IPS-NIHi11 (cell line): ENCODE data around the gene KCNH1.

Experiments
- DNase-seq: peaks from one replicate; pipeline ENCODE4 v3.0.0; 2012; ENCODE audit warnings: mixed read lengths, low spot score

The KCNH1 gene

DNA sequence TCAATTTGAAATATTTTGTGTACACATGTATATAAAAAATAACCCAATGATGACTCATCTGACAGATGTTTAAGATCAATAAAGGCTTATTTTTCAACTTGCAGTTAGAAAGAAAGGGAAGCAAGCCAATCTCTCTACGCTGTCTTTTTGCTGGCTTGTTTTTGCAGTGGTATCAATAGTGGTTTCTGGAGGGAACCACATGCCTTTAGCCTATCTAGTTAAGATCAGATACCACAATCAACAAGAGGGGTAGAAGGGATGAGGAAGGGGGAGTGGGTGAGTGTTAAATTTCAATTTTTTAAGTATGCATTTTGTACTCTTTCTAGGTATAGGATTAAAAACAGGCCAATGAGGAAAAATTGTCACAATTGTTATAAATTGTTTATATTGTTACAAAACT lies 276.2 kb downstream of the KCNH1 start:
- no peak for DNase-seq

DNA sequence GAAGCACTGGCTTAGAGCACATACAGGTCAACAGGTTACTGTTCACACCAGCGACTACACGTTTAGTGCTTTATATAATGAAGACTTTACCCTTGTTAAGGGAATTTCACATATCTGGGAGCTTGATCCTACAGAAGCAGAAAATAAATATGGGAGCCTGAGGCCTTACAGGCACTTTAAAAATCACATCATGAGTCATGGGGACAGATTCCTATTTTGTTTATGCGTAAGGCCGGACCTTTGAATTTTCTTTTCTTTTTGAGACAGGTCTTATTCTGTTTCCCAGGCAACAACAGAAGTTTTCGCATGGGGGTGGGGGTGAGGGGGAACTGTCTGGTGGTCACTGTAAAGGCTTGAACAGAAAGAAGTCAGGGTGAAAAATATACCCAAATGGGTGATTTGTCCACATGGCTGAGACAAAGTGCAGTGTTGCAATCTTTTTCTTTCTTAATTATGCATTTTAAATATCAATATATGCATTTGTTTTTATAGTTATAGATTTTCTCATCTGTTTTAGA lies 276.7 kb downstream of the KCNH1 start:
- DNase-seq = no peak

DNA sequence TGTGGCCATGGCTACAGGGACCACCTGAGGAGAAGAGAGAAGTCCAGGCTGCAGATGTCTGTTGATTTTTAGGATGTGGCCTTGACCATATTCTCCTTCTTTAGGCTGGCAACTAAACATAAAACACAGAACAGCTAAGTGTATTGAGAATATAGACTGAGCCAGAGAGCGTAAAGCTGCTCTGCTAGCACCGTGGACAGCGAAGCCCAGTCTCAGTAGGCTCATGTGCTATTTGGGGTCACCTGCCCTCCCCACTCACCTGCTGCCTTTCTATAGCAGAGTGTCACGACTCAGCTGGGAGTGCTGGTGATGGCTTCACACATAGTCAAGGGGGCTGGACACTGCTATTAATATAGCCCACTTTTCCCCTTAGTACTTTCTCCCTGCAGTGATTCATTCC lies 278.5 kb downstream of the KCNH1 start:
- peak; percentile 17 for DNase-seq

DNA sequence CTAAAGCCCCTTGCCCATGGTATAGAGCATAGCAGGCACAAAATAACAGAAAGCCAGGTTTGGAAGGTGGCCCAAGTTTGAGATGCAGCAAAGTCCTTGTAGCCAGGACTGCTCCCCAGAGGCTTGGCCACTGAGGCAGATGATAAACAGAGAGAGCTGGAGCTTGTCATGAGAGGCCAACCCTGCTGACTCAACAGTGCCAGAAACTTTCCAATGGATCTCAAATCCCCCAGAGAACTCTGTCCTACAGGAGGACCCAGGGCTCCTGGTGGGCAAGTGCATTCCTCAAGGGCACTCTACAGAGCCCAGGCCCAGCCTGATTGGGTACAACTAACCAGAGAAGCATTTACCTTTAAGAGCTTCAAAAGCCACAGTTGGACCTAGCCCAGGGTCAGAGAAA lies 280.7 kb downstream of the KCNH1 start:
- no peak for DNase-seq

DNA sequence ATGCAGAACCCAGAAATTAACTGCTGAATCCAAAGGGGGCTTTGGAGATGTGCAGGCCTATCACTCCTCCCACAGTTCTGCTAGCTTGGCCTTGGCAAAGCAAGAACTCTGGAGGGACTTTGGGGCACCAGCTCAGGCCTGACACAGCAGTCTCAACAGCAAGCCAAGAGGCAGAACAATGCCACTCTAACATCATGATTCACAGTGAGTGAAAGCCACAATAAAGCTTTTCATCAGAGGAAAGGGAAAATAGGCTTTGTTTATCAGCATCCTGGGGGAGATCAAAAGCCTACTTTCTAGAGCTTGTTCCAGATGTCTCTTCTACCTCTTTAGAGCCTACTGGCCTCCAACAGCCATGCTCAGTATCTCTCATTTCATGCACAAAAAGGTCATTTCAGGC lies 283.4 kb downstream of the KCNH1 start:
- no peak for DNase-seq

DNA sequence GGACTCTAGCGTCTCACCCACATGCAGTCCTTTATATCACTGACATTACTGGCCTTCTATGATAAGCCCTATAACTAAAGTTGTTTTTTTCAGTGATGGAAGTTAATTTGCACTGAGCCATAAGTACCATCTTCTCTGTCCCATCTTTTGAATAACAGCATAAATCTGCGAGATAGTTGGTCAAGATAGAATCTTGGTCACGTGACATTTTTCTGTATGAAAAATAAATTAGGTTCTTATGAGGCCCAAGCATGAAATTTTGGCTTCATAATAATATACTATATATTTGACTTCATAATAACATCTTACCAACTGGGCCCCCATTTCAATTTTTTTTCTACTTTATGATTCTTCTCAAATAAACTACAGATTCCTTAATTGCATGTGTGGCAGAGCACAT lies 285.5 kb downstream of the KCNH1 start:
- no peak for DNase-seq

DNA sequence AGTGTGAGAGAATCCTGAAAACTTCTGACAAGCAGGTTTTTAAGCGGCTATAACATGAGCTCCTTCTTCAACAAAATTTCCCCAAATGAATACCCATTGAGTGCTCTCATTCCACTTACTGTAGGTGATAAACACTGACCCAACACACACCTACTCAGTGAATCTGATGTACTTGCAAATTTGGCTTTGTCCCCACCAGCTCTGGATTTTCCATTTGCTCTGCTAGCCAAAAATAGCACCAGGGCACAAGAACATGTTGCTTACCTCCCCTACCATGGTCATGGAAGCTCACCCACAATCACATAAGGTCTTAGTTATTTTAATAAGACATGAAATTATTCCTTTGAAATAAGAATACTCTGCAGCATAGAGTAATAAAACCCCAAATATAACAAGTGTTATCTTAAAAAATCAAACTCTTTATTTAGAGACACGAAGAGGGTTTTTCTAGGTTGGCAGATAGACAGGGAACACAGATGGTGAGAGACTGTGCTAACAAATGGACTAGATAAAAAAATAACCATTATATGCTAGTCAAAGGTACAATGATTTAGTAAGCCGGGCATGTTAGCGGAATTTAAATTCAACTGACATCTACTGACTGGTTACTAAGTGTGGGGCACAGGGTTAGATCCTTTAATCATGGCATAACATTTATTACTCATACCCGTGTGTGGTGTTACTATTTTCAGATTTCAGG lies 291.9 kb downstream of the KCNH1 start:
- DNase-seq = no peak

DNA sequence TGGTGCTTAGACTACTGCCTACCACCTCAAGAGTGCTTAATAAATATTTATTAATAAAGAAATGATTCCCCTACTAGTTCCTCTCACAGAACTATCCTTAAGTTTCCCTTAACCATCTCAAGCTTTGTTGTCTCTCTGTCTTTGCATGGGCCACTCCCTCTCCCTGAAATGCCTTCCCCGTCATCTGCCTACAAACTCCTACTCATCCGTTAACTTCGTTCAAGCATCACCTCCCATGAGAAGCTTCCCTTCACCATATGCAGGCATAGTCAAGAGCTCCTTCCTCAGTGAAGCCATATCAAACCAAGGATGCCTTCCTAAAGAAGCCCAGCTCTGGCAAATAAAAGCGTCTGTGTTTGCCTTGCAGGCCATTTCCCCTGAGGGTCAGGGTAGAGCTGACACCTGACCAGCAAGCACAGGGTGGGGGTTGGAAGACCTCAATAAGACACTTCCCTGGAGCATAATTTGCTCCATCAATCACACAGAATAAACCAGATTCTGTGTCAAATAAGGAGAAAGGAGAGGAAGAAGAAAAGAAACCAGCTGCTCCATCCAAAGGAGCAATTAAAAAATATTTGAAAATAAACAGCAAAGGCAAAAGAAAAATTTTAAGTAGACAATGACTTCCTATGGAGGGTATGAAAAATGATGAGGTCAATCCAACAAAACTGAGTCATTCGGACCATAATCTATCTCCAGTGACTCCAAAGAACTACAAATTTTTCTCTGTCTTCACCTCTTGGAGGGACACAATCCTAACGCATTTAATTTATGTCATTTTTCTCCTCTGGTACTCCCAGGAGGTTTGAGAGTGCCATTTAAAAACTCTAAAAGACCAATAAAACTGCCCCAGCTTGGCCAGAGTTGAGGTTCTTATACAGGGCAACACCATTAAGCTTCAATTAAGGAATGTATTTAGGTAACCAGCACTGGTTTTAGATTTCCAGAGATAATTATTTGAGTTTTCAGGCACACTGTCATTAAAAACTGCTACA lies 303.6 kb downstream of the KCNH1 start:
- no peak for DNase-seq

DNA sequence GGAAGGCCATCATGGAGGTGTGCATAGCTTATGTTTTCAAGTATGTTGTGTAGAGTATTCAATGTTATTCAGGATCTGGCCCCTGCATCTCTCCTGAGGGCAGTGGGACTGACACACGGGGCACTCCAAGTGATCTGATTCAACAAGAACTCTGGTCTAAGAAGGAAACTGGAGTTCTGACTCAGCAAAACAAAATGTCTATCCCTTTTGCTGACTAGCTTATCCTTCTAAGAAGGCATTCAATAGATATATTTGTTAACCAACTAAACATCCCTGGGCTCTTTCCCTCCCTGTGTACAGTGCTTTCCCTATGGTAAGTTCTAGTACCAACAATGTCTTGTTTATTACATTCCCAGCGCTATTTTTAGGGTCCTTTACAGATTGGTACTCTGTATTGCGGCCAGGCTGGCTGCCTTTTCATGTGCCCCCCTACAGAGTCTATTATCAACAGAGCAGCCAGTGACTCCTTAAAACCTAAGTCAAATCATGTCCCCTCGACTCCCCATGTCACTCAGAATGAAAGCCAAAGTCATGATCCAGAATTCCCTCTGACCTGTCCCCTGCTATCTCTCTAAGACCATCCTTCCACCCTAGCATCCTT lies 304.9 kb downstream of the KCNH1 start:
- DNase-seq = no peak

DNA sequence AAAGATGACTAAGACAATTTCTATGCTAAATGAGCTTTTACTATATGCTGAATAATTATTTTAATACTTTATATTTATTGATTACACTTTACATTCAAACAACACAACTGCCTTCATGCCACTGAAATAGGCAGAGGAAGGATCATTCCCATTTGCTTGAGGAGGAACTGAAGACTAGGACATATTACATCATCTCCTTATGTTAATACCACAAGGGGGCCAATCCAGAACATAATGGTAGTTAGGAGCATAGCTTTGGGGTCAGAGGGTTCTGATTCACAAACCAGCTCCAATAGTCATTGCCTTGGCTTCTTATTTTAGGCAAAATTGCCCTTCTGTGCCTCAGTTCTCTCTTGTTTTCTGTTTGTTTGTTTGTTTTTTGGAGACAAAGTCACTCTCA lies 306.5 kb downstream of the KCNH1 start:
- no peak for DNase-seq

DNA sequence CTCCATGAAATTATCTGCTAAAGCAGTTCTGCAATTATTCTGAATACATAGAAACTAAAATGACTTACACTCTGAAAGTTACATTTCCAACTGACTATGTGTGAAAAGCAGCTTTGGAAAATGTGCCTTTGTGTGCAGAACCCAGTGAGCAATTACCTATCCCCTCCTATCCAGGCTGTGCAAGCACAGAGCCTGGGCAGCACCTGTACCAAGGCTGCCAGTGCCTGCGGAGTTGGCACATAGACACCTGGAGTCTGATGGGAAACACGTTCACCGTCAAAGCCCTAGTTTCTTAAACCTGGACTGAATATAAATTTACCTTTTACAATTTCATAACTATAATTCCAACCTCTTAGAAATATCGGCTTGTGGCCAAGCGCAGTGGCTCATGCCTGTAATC lies 307.3 kb downstream of the KCNH1 start:
- no peak for DNase-seq

DNA sequence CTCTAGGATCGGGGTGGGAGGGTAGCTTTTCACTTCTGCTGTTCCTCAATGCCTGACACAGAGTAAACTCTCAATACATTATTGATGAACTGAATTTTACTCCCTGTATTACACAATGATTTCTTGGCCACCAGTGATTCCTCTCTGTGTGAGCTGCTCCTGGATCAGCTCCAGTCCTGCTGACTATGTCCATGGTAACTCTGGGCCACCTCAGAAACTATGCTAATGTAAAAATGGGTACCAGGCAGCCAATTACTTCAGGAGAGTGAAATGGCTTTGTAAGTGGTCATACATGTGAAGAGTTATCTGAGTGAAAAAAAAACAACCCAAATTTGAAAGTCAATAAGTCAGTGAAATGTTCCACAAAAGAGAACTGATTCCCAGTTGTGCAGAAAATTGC lies 311.0 kb downstream of the KCNH1 start:
- DNase-seq = no peak

DNA sequence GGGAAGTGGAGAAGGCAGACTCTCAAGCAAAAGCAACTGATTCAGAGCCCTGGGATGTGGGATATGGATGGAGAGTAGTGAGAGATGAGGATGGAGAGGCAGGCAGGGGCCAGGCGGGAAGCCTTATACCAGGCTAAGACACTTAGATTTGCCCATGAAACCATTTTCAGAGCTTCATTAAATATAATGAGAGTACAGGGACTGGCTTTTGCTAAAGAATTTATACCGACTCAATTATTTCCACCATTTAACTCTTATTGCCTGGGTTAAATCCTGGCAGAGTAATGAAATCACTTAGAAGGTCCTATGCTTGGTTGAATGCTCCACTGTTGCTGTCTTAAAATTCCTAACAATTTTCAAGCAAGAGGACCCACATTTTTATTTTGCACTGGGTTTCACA lies 311.7 kb downstream of the KCNH1 start:
- no peak for DNase-seq

DNA sequence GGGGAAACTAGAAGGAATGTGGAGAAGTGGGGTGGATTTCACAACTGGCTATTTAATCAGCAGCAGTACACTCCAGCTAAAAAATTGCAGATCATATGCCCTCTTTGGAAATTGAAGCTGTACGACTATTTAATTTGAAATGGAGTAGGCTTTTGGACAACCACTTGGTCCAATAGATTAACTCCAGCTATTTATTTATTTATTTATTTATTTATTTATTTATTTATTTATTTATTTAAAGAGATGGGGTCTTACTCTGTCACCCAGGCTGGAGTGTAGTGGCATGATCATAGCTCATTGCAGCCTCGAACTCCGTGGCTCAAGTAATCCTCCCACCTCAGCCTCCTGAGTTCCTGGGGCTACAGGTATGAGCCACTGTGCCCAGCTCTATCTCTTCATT lies 312.3 kb downstream of the KCNH1 start:
- DNase-seq = no peak

DNA sequence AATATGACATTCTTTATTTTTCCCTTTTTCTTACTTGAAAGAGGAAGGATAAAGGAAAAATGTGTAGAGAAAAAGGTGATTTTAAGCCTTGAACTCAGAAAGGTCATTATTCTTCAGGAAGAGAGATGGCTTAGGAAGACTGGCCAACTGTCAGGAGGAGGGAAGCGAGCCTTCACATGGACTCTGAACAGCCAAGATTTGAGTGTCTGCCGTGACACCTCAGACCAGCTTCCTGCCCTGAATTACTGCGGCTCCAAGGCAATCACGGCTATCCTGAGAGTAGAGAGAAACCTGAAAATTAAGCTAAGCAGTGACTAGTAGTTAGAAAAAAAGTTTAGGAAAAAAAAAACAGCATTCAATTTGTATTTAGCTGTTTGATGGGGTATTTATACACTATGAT lies 314.7 kb downstream of the KCNH1 start:
- DNase-seq = no peak

DNA sequence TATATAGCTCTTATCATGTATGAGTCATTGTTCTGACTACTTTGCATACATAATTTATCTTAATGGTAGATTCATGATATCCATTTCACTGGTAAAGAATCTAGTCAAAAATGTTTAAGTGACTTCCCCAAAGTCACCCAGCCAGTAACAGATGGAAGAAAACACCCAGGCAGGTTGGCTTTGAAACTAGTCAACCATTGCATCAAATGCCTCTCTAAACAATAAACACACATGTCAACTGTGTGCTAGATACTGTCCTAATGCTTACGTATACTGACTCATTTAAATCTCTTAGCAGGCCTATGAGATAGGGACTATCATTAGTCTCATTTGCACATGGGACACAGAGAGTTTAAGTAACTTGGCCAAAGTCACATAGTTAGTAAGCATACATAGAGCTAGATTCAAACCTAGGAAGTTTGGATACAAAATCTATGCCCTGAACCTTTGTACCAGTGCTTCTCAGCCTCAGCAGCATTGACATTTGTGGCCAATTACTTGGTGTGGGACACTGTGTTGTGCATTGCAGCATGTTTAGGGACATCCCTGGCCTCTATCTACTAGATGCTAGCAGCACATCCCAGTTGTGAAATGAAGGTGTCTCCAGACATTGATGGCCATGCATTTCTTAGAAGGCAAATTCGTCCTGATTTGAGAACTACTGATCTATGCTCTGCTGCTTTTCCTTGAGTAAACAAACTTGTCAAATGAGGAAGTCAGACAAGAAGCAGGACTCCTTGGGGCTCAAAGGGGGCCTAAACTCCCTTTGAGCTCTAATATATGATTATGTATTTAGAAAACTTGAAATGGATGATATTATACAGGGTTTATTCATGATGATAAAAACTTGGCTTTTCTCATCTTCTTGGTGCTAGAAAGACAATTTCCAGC lies 316.3 kb downstream of the KCNH1 start:
- no peak for DNase-seq

DNA sequence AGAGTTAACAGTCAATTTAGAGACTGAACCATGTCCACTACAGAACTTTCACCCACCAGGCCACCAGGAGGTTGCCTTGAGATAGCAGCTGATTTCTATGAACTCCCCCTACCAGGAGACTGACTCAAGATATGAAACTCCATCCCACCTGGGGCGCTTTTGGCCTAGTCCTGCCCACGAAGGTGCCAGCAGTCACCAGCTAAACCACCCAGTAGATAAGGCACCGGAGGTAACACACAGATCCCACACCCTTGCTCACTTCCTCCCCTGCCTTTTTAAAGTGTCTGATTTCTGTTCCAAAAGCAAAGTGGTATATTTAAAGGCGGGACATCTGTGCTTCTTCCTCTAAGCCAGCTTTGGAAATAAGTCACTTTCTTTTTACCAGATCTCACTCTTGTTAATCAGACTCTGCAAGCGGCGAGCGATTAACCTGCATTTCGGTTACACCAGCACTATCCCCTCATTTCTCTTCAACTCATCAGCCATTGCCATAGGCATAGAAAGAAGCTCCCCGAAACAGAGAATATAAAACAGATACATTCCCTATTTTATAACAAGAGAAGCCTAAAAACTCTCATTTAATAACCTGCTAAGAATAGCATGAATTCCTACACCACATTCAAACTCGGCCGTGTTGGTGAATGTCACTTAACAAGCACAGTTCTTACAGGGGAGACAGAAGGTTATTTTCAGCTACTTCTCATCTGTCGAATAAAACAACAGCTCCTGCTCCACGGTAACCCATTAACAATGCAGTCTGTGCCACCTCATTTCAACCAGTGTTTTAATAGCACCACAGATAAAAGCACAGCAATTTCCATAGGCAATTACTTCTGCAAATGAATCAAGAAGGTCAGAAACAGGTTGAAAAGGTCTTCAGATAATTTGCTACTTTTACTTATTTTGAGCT lies 318.1 kb downstream of the KCNH1 start:
- DNase-seq = no peak

DNA sequence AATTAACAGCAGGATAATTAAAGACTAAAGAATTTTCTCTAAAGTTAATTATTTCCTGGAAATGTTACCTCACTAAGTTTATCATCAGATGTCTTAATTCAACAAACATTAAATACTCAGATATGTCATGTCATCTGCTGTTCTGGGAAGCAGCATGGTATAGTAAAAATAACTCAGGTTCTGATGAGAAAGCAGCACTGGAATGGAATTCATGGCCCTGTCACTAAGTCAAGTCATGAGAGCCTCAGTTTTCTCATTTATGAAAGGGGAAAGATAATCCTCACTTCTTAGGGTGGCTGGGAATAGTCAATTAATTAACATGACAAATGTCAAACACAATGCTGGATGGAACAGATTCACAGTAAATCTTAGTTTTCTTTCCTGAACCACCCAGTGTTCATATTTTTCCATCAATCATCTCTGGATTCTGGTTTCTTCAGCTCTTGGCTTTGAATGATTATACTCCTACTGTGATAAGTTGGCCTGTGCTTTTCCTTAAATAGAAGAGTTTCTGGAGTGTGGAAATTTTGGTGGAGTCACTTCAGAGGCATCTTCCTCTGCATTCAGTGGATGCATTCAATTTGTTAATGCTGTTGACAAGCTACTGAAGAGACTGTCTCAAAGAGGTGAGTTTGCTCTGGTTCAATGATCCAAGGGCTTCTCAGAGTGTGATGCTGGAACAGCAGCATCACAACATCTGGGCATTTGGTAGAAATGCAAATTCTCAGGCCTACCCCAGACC lies 319.4 kb downstream of the KCNH1 start:
- no peak for DNase-seq

DNA sequence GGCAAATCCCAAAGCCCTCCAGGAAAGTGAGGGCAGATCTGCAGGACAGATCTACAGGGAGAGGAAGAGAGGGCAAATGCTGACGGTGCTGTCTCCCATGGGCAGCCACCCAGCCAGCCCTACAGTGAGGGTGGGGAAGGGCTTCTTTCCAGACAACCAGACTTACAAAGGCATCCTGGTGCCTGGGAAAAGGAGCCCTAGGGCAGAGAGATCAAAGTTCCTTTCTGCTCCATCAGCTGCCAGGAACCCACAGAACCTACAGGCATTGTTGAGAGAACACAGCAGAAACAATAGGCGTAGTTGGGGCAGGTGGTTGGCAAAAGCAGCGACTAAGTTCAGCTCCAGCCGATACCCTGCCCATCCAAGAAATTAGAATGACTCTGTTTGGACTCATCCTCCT lies 332.4 kb downstream of the KCNH1 start:
- no peak for DNase-seq

DNA sequence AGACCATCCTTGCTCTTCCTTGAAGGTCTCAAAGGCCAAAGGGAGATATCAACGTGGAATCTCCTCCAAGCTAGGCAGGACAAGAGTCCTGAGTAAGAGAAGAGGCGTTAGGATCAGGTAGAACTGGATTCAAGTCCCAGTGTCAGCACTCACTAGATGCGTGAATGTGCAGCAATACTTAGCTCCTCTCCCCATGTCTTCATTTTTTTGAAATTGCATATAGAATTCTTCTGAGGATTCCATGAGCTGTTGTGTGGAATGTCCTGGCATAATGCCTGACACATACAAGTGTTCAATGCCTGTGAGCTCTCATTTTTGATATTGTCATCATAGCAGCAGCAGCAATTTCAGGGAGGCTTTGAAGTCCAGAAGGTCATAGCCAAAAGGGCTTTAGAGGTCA lies 333.2 kb downstream of the KCNH1 start:
- no peak for DNase-seq
